HepG2 (cell line): ENCODE measurements around the gene CKAP2. TPM values are rescaled to one million over a fixed set of nuclear protein-coding genes. Genes with fewer than 3 reads are reported as not detected.

Source experiments
- DNMT3B ChIP-seq: conservative IDR thresholded peaks from 2 replicates; pipeline ENCODE4 v1.6.1; 2016; ENCODE audit warnings: missing biosample characterization, control low read depth
- HDAC1 ChIP-seq: sonication (generic); formaldehyde crosslinking; IDR thresholded peaks from 2 replicates; pipeline ENCODE4 v1.5.1; 2020; ENCODE audit warnings: mild to moderate bottlenecking, missing genetic modification reagents
- RNF2 ChIP-seq: fragments of 450-650 bp; conservative IDR thresholded peaks from 2 replicates; pipeline ENCODE4 v1.6.1; 2016; ENCODE audit warnings: low read depth
- SIN3A ChIP-seq: IDR thresholded peaks from 2 replicates; pipeline ENCODE4 v1.6.1; 2011; ENCODE audit warnings: low read depth, mild to moderate bottlenecking, control low read depth, low read length, borderline replicate concordance
- TBP ChIP-seq: sonication (generic); formaldehyde crosslinking; IDR thresholded peaks from 2 replicates; pipeline ENCODE4 v1.5.0; 2020; ENCODE audit warnings: missing genetic modification reagents
- ZHX1 ChIP-seq: sonication (generic); formaldehyde crosslinking; IDR thresholded peaks from 2 replicates; pipeline ENCODE4 v1.8.1; 2022; ENCODE audit warnings: low read depth, mild to moderate bottlenecking, missing genetic modification reagents
- ZNF142 ChIP-seq: sonication (generic); formaldehyde crosslinking; IDR thresholded peaks from 2 replicates; pipeline ENCODE4 v1.4.0; 2020; ENCODE audit warnings: missing genetic modification reagents
- ZNF296 ChIP-seq: sonication (generic); formaldehyde crosslinking; conservative IDR thresholded peaks from 2 replicates; pipeline ENCODE4 v1.5.0; 2020; ENCODE audit warnings: mild to moderate bottlenecking, missing genetic modification reagents
- ZNF703 ChIP-seq: sonication (generic); formaldehyde crosslinking; IDR thresholded peaks from 2 replicates; pipeline ENCODE4 v1.5.1; 2020; ENCODE audit warnings: missing genetic modification reagents, mild to moderate bottlenecking, moderate library complexity, borderline replicate concordance
- ZNF773 ChIP-seq: sonication (generic); formaldehyde crosslinking; IDR thresholded peaks from 2 replicates; pipeline ENCODE4 v1.4.0; 2020; ENCODE audit warnings: missing genetic modification reagents, borderline replicate concordance
- polyA plus RNA-seq, 8 experiments: library from polyadenylated mRNA; depleted of rRNA in 3 of 8; stranded (reverse) in 7 of 8; unstranded in 1 of 8; fragments of >200 nt; fragmentation: Illumina TruSeq in 4 of 8; extraction: Trizol in 4 of 8; gene quantifications; 2 replicates each; pipeline versions ENCODE4 v1.2.1 to v1.2.3, GENCODE V29; 2011 to 2016; ENCODE audit warnings: low read depth in 4 of 8, missing spikeins in 1 of 8, mixed read lengths in 1 of 8; ENCODE audit not compliant: insufficient read depth in 1 of 8
- total RNA-seq, 5 experiments: library from RNA; depleted of rRNA; stranded (reverse); fragments of >200 nt; fragmentation: Illumina TruSeq; extraction: Trizol; gene quantifications; 2 replicates each; pipeline ENCODE4 v1.2.3, GENCODE V29; 2016; ENCODE audit warnings: low read depth in 1 of 5
- TF ChIP-seq, protein P1 (sequence below): conservative IDR thresholded peaks from 2 replicates; pipeline ENCODE4 v1.6.1; 2018; ENCODE audit warnings: missing genetic modification reagents
- TF ChIP-seq, protein P2 (sequence below): sonication (generic); formaldehyde crosslinking; conservative IDR thresholded peaks from 2 replicates; pipeline ENCODE4 v1.4.0; 2020; ENCODE audit warnings: missing genetic modification reagents
- TF ChIP-seq, protein P3 (sequence below): sonication (generic); formaldehyde crosslinking; conservative IDR thresholded peaks from 2 replicates; pipeline ENCODE4 v1.8.0; 2022; ENCODE audit warnings: mild to moderate bottlenecking, moderate library complexity, missing genetic modification reagents

The CKAP2 gene
- total and polyA plus RNA-seq, 2 of the 13 experiments (the other 11 are each of a cell fraction or from before 2014, with no cell fraction given) = 6.7 to 40.3 TPM

- peak; percentile 35; the same call in 1 of the 2 replicates for TF ChIP-seq DNMT3B (CRISPR knock-in tag)
- TF ChIP-seq ZNF142 (CRISPR knock-in tag) = peak; percentile 90
- no peak for TF ChIP-seq ZNF296 (CRISPR knock-in tag)
- TF ChIP-seq, protein P1, sequence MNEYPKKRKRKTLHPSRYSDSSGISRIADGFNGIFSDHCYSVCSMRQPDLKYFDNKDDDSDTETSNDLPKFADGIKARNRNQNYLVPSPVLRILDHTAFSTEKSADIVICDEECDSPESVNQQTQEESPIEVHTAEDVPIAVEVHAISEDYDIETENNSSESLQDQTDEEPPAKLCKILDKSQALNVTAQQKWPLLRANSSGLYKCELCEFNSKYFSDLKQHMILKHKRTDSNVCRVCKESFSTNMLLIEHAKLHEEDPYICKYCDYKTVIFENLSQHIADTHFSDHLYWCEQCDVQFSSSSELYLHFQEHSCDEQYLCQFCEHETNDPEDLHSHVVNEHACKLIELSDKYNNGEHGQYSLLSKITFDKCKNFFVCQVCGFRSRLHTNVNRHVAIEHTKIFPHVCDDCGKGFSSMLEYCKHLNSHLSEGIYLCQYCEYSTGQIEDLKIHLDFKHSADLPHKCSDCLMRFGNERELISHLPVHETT (CRISPR knock-in tag) = peak; percentile 46; the same call in 1 of the 2 replicates
- peak; percentile 51; the same call in 1 of the 2 replicates for TF ChIP-seq ZHX1 (CRISPR knock-in tag)
- TF ChIP-seq SIN3A = no peak; the same call in 1 of the 2 replicates
- peak; percentile 30; the same call in 1 of the 2 replicates for TF ChIP-seq ZNF703 (CRISPR knock-in tag)
- TF ChIP-seq ZNF773 = peak; percentile 64; the same call in 1 of the 2 replicates
- peak; percentile 84 for TF ChIP-seq RNF2
- TF ChIP-seq, protein P2, sequence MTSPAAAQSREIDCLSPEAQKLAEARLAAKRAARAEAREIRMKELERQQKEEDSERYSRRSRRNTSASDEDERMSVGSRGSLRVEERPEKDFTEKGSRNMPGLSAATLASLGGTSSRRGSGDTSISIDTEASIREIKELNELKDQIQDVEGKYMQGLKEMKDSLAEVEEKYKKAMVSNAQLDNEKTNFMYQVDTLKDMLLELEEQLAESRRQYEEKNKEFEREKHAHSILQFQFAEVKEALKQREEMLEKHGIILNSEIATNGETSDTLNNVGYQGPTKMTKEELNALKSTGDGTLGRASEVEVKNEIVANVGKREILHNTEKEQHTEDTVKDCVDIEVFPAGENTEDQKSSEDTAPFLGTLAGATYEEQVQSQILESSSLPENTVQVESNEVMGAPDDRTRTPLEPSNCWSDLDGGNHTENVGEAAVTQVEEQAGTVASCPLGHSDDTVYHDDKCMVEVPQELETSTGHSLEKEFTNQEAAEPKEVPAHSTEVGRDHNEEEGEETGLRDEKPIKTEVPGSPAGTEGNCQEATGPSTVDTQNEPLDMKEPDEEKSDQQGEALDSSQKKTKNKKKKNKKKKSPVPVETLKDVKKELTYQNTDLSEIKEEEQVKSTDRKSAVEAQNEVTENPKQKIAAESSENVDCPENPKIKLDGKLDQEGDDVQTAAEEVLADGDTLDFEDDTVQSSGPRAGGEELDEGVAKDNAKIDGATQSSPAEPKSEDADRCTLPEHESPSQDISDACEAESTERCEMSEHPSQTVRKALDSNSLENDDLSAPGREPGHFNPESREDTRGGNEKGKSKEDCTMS = no peak
- no peak for TF ChIP-seq TBP (CRISPR knock-in tag)
- TF ChIP-seq HDAC1 (CRISPR knock-in tag) = peak; percentile 83
- TF ChIP-seq, protein P3, sequence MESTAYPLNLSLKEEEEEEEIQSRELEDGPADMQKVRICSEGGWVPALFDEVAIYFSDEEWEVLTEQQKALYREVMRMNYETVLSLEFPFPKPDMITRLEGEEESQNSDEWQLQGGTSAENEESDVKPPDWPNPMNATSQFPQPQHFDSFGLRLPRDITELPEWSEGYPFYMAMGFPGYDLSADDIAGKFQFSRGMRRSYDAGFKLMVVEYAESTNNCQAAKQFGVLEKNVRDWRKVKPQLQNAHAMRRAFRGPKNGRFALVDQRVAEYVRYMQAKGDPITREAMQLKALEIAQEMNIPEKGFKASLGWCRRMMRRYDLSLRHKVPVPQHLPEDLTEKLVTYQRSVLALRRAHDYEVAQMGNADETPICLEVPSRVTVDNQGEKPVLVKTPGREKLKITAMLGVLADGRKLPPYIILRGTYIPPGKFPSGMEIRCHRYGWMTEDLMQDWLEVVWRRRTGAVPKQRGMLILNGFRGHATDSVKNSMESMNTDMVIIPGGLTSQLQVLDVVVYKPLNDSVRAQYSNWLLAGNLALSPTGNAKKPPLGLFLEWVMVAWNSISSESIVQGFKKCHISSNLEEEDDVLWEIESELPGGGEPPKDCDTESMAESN (CRISPR knock-in tag) = peak; percentile 57; the same call in 1 of the 2 replicates
These were observed 5.1 kb upstream of the CKAP2 start, which contains the start of gene VPS36 (continued) for GRCh38 chr13:52450012-52450792.
